Pulmonary artery endothelial cell (primary cell): Measurements from ENCODE around the gene CMIP. TPM values are rescaled to one million over a fixed set of nuclear protein-coding genes. Genes with fewer than 3 reads are reported as not detected.
A peak's percentile ranks its signal among the peaks of the same experiment; 100 is the strongest.

Experiments used
- DNase-seq: peaks from one replicate; pipeline ENCODE4 v3.0.0-alpha.2; 2011; ENCODE audit warnings: low read depth, low spot score
- total RNA-seq: library from RNA; depleted of rRNA; stranded (reverse); fragments of >200 nt; gene quantifications from 2 replicates; pipeline ENCODE4 v1.2.3, GENCODE V29; 2014

CMIP gene
- total RNA-seq, 1 donor from 2014 or later: 30.1 TPM

GRCh38 chr16:81696166-81696960 is 251.8 kb downstream of the CMIP start:
- DNase-seq: no peak

- no peak for DNase-seq
Measured at GRCh38 chr16:81696961-81697615, 252.5 kb downstream of the CMIP start.

- DNase-seq: peak; percentile 96
Measured at GRCh38 chr16:81697616-81698309, 253.2 kb downstream of the CMIP start.

GRCh38 chr16:81698310-81698641 is 253.7 kb downstream of the CMIP start:
- DNase-seq: no peak

- DNase-seq: no peak
Measured at GRCh38 chr16:81699596-81699995, 255.0 kb downstream of the CMIP start.

GRCh38 chr16:81700071-81700779 is 255.6 kb downstream of the CMIP start:
- no peak for DNase-seq

GRCh38 chr16:81700780-81701165 is 256.2 kb downstream of the CMIP start:
- DNase-seq: no peak

GRCh38 chr16:81701296-81701970 is 256.8 kb downstream of the CMIP start:
- no peak for DNase-seq

GRCh38 chr16:81702506-81702905 is 257.9 kb downstream of the CMIP start:
- no peak for DNase-seq

GRCh38 chr16:81703177-81704155 is 258.9 kb downstream of the CMIP start:
- no peak for DNase-seq

- no peak for DNase-seq
Measured at GRCh38 chr16:81705261-81705660, 260.7 kb downstream of the CMIP start.

GRCh38 chr16:81706327-81707295 is 262.0 kb downstream of the CMIP start:
- DNase-seq: no peak

GRCh38 chr16:81707411-81708265 is 263.0 kb downstream of the CMIP start:
- DNase-seq: no peak

- no peak for DNase-seq
Measured at GRCh38 chr16:81708266-81709015, 263.8 kb downstream of the CMIP start.

GRCh38 chr16:81709016-81709900 is 264.6 kb downstream of the CMIP start:
- DNase-seq: no peak

- DNase-seq: no peak
Measured at GRCh38 chr16:81710044-81710443, 265.4 kb downstream of the CMIP start.
